ENCODE measurements around the gene SEMA5B. TPM values are rescaled to one million over a fixed set of nuclear protein-coding genes. Genes with fewer than 3 reads are reported as not detected.

Gene SEMA5B
- total and polyA plus RNA-seq, 9 of the 15 experiments (the other 6 are each of a cell fraction or from before 2014, with no cell fraction given): not detected

DNA sequence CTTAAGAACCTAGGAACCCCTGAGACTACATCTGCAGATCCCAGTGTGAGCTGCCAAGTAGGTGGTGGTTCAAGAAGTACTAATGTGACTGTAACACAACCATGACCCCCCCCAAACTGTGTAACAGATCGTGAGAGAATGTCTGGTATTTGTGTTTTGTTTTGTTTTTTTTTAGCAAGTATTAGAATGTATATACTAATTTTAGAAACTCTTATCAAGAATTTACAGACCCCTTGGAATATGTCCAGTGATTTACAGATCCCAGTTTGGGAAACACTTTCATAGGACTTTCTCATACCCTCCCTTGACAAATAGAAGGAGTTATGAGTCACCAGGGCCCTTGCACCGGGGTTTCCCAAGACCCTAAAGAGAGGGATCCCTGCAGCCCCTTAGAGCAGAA, 79.8 kb downstream of the SEMA5B start (continued):
- TF ChIP-seq KHSRP (IDR thresholded peaks at IDR 0.05): no peak
- no peak for TF ChIP-seq ZNF41 (CRISPR knock-in tag; conservative IDR thresholded peaks at IDR 0.05)

DNA sequence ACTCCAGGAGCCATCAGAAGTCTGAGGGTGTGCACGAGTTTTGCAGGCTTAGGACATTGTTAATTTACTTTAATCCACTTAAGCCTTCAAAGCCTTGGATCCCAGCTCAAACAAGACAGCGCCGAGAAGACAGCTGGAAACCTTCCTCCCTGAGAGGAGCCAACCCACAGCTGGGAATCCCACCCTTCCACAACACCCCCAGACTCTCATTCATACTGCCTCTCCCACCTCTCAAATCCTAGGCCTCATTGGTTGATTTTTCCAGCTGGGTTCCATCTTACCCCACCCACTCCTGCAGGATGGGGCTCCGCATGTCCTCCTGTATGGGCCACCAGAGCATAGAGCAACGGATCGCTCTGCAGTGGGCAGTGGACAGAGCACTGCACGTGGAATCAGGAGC, 80.4 kb downstream of the SEMA5B start:
- Histone ChIP-seq H3K4me2 (ENCODE audit: insufficient read depth, low read length) (no peak overlapping the region), H2AFZ (ENCODE audit: low read depth, low read length) (no peak overlapping the region), H3K79me2 (ENCODE audit: control insufficient read depth, insufficient read depth, low read length) (no peaks in the 10 kb centered on the region), H3K36me3 (ENCODE audit: control insufficient read depth, insufficient read depth, low read length) (no peaks in the 10 kb centered on the region), H3K9me1 (ENCODE audit: control insufficient read depth, insufficient read depth, low read length) (no peaks in the 10 kb centered on the region), H3K9me3 (replicated peaks; ENCODE audit: control insufficient read depth, insufficient read depth, low read depth, low read length) (no peaks in the 10 kb centered on the region), H4K20me1 (replicated peaks; ENCODE audit: control insufficient read depth, insufficient read depth, low read length) (no peaks in the 10 kb centered on the region; the same call in 1 of the 2 replicates), H3K4me3 (no peak overlapping the region), H3K4me1 (replicated peaks in 1 of 2; ENCODE audit: control insufficient read depth in 2 of 2, insufficient read depth in 2 of 2, low read length in 2 of 2) (peaks cover 0 to 5% of the 10 kb centered on the region in 2 experiments; a peak in 1 of 5 replicates), H3K27ac (ENCODE audit: extremely low read depth, low read depth, low read length) (no peak overlapping the region), H3K9ac (ENCODE audit: insufficient read depth in 1 of 2, low read depth in 2 of 2, low read length in 2 of 2) (no peak overlapping the region), H3K27me3 (ENCODE audit: control insufficient read depth in 2 of 2, insufficient read depth in 2 of 2, low read length in 2 of 2) (peaks cover 0 to 14% of the 10 kb centered on the region in 2 experiments; a peak in 3 of 5 replicates)
- no peak for FAIRE-seq
- TF ChIP-seq ZNF589 (CRISPR knock-in tag; IDR thresholded peaks at IDR 0.05; ENCODE audit: low read depth): no peak
- no peak for TF ChIP-seq ERF (CRISPR knock-in tag; IDR thresholded peaks at IDR 0.05)
- no peak for TF ChIP-seq EGR1 (conservative IDR thresholded peaks at IDR 0.05)
- intact Hi-C loops (cut with micrococcal nuclease): loop anchor here (10.0 kb wide), 2 partner anchors 308 to 382 kb away; partner anchors contain the start of genes DTX3L and PARP9
- BruUV-seq (replicated peaks): no TSS peak
- no peak for DNase-seq (ENCODE audit: extremely low read depth in 1 of 4, low spot score in 3 of 4)
- in situ Hi-C loops (cut with MboI): loop anchor here (10.0 kb wide), 1 partner anchor 872 kb away; no protein-coding TSS in a partner anchor
- ATAC-seq: no peak
- POLR2A ChIA-PET: no interaction called here
- CTCF ChIA-PET (ENCODE audit: low intra/inter-chr PET ratio): no interaction called here
- WGBS (ENCODE audit: insufficient coverage, low coverage, missing lambda C conversion rate): 10% methylated on average over 3 of the region's 7 CpGs

All from K562 (cell line).